Fibroblast of pulmonary artery (primary cell): ENCODE data around the gene CLSTN3.
"Not testable (repeated sequence)": the region's sequence is repeated elsewhere in the genome, so short reads cannot be mapped to it uniquely, and the experiment has no call there.

ENCODE experiments used
- DNase-seq: peaks from one replicate; pipeline ENCODE4 v3.0.0-alpha.2; 2010; ENCODE audit warnings: low read depth
- H3K4me3 ChIP-seq: replicated peaks from 2 replicates; pipeline ENCODE4 v1.5.1; 2011; ENCODE audit warnings: low read depth, mild to moderate bottlenecking, control low read depth, low read length, moderate library complexity
- TF ChIP-seq, protein P1 (sequence below): IDR thresholded peaks from 2 replicates; pipeline ENCODE4 v1.5.1; 2011; ENCODE audit warnings: mild to moderate bottlenecking, control low read depth, low read length, inconsistent platforms; ENCODE audit errors: missing control alignments

The CLSTN3 gene

GRCh38 chr12:7103837-7104584, 26.2 kb upstream of the CLSTN3 start:
- DNase-seq = no peak
- TF ChIP-seq, protein P1, sequence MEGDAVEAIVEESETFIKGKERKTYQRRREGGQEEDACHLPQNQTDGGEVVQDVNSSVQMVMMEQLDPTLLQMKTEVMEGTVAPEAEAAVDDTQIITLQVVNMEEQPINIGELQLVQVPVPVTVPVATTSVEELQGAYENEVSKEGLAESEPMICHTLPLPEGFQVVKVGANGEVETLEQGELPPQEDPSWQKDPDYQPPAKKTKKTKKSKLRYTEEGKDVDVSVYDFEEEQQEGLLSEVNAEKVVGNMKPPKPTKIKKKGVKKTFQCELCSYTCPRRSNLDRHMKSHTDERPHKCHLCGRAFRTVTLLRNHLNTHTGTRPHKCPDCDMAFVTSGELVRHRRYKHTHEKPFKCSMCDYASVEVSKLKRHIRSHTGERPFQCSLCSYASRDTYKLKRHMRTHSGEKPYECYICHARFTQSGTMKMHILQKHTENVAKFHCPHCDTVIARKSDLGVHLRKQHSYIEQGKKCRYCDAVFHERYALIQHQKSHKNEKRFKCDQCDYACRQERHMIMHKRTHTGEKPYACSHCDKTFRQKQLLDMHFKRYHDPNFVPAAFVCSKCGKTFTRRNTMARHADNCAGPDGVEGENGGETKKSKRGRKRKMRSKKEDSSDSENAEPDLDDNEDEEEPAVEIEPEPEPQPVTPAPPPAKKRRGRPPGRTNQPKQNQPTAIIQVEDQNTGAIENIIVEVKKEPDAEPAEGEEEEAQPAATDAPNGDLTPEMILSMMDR = no peak
- no peak overlapping the region for H3K4me3 ChIP-seq

- no peak overlapping the region for H3K4me3 ChIP-seq
- TF ChIP-seq, protein P1 = no peak
- no peak for DNase-seq
These were observed 24.1 kb upstream of the CLSTN3 start for GRCh38 chr12:7106082-7106481.

- DNase-seq = not testable (repeated sequence)
- H3K4me3 ChIP-seq = peak overlapping the region; percentile 85
These were observed 23.0 kb upstream of the CLSTN3 start for GRCh38 chr12:7107181-7107580.

- DNase-seq = peak; percentile 26
- TF ChIP-seq, protein P1 = no peak
- H3K4me3 ChIP-seq = peak overlapping the region; percentile 85
These were observed 22.6 kb upstream of the CLSTN3 start for GRCh38 chr12:7107636-7108002.

DNA sequence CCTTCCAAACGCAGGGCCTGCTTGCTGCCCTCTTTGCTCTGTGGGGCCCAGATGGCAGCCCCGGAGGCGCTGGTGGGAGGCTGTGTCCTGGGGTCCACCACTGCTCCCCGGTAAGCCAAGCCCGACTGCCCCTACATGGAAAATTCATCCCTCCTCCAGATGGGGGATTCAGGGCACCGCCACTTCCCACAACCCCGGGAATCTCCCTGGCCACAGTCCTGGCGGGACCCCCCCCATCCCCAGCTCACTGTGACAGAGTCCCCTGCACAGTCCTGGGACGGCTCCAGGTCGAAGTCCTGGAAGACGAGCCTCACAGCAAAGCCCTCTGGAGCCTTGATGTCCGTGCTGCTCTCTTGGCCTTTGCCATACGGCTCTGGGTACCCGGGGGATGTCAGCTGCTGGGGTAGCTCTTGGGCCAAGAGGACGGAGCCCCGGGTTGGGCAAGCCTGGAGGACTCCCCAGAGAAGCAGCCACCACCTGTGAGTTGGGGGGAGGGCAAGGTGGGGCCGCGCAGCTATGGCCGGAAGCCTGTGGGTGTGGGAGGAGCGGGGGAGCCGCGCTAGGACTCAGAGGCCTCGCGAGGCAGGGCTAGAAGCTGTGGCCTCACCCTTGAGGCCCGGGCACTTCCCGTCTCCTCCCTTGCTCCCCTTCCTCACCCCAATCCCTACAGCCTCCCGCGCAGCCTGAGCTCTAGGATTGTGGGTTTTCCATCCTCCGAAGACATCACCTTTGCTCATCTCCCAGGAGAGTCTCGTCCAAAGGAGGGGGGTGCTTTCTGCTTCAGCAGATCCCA, 22.0 kb upstream of the CLSTN3 start:
- DNase-seq = peak; percentile 83
- TF ChIP-seq, protein P1 = no peak
- H3K4me3 ChIP-seq = peak overlapping the region; percentile 85

- TF ChIP-seq, protein P1 = peak; percentile 95
- peak within 1 kb of the TSS; percentile 85 for H3K4me3 ChIP-seq
- peak; percentile 94 for DNase-seq
These were observed 21.2 kb upstream of the CLSTN3 start, which contains the start of gene C1RL for GRCh38 chr12:7108796-7109571. Gene C1RL (minus strand): TSS chr12:7109214. CDS start chr12:7109180, 34 bp downstream.

DNA sequence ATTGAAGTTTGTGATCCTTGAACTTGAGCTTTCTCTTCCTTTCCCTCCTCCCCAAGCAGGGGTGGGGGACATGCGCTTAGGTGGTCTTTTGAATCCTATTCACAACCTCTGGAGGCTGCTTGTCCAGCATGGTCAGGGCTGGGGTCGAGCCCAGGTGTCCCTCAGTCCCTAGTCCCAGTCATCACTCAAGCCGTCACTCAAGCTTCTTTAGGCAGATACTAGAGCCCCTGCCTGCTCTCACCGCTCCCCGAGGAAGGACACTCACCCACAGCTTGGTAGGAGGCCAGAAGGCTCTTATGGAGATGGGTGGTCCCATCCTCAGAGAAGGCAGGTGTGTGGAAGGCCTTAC, 20.6 kb upstream of the CLSTN3 start:
- TF ChIP-seq, protein P1 = no peak
- no peak for DNase-seq
- peak overlapping the region; percentile 85 for H3K4me3 ChIP-seq
